ENCODE measurements around the gene PTPN14.
A peak's percentile ranks its signal among the peaks of the same experiment; 100 is the strongest.

The PTPN14 gene

GRCh38 chr1:214567481-214567980 lies 16.1 kb upstream of the PTPN14 start:
- no peak for DNase-seq

- no peak for DNase-seq
Measured at GRCh38 chr1:214566158-214567104, 15.0 kb upstream of the PTPN14 start.

GRCh38 chr1:214565310-214565709 lies 13.9 kb upstream of the PTPN14 start:
- DNase-seq = no peak

GRCh38 chr1:214563881-214564280 lies 12.5 kb upstream of the PTPN14 start:
- DNase-seq = no peak

- DNase-seq = peak in 1 of 2 donors; percentile 39
Measured at GRCh38 chr1:214557952-214558735, 6.7 kb upstream of the PTPN14 start.

GRCh38 chr1:214553142-214553710 lies 1.8 kb upstream of the PTPN14 start:
- DNase-seq = no peak

GRCh38 chr1:214552174-214552608 lies 789 bp upstream of the PTPN14 start:
- no peak for DNase-seq

- no peak for DNase-seq
Measured at GRCh38 chr1:214550857-214551435, 456 bp downstream of the PTPN14 start.

- no peak for DNase-seq
Measured at GRCh38 chr1:214550013-214550856, 1.2 kb downstream of the PTPN14 start.

- no peak for DNase-seq
Measured at GRCh38 chr1:214549604-214550003, 1.8 kb downstream of the PTPN14 start.

GRCh38 chr1:214548988-214549387 lies 2.4 kb downstream of the PTPN14 start:
- DNase-seq = no peak

GRCh38 chr1:214548271-214548670 lies 3.1 kb downstream of the PTPN14 start:
- no peak for DNase-seq

- no peak for DNase-seq
Measured at GRCh38 chr1:214547747-214548146, 3.7 kb downstream of the PTPN14 start.

GRCh38 chr1:214546886-214547641 lies 4.3 kb downstream of the PTPN14 start:
- DNase-seq = no peak

- DNase-seq = no peak
Measured at GRCh38 chr1:214546084-214546483, 5.3 kb downstream of the PTPN14 start.

GRCh38 chr1:214545293-214545692 lies 6.1 kb downstream of the PTPN14 start:
- DNase-seq = no peak

- DNase-seq = no peak
Measured at GRCh38 chr1:214544791-214545190, 6.6 kb downstream of the PTPN14 start.

- no peak for DNase-seq
Measured at GRCh38 chr1:214542275-214543199, 8.9 kb downstream of the PTPN14 start.

- no peak for DNase-seq
Measured at GRCh38 chr1:214541693-214542092, 9.7 kb downstream of the PTPN14 start.

GRCh38 chr1:214541206-214541605 lies 10.2 kb downstream of the PTPN14 start:
- DNase-seq = no peak
